Measurements from ENCODE around the gene TEX54. TPM values are rescaled to one million over a fixed set of nuclear protein-coding genes. Genes with fewer than 3 reads are reported as not detected.

TEX54 gene
- total and polyA plus RNA-seq, 4 experiments from 2014 or later = 1.3 to 1.9 TPM; not detected in 2

- intact Hi-C loops (cut with micrococcal nuclease) = loop anchor here (1.0 to 10.0 kb wide), 10 partner anchors 13 to 301 kb away; partner anchors contain the start of genes HNRNPUL2, NXF1, STX5 and TEX54
- Histone ChIP-seq H3K4me1 (ENCODE audit: insufficient read depth, low read length) (peaks cover 57% of the 10 kb centered on the region), H3K27ac (ENCODE audit: low read depth, low read length) (peak overlapping the region; percentile 78), H3K9me3 (ENCODE audit: control insufficient read depth in 1 of 2, low read length in 2 of 2) (no peaks in the 10 kb centered on the region), H3K27me3 (ENCODE audit: insufficient read depth, low read length) (no peaks in the 10 kb centered on the region), H3K36me3 (ENCODE audit: insufficient read depth, low read length) (peaks cover 33% of the 10 kb centered on the region), H3K4me3 (ENCODE audit: low read length in 2 of 2) (peak overlapping the region; percentile 89 to 91)
- Mint-ChIP-seq H3K4me3 (peak overlapping the region; percentile 95 to 99 (median 96)), H3K36me3 (peaks cover 33 to 50% of the 10 kb centered on the region in 2 donors), H3K27ac (peak overlapping the region; percentile 93 to 98 (median 95)), H3K27me3 (no peaks in the 10 kb centered on the region), H3K4me1 (peaks cover 41 to 67% (median 55%) of the 10 kb centered on the region in 4 donors), H3K9me3 (peaks cover 0 to 8% (median 0%) of the 10 kb centered on the region in 8 donors)
- POLR2A ChIA-PET (ENCODE audit: partially characterized antibody) = interaction anchor here (0.6 to 10.3 kb wide), 57 partner anchors 8 to 1889 kb away, joined by 3 to 667 read pairs (median 5); partner anchors contain the start of genes AHNAK, B3GAT3, BSCL2 and C11orf98
- DNase-seq = peak; percentile 98 to 99 (median 99)
- CTCF ChIA-PET (ENCODE audit: partially characterized antibody) = interaction anchor here (0.6 to 5.2 kb wide), 13 partner anchors 10 to 180 kb away, joined by 3 to 72 read pairs (median 4); partner anchors contain the start of genes SLC3A2, TMEM179B, WDR74 and ZBTB3
Observed at GRCh38 chr11:62855571-62856332, 23.1 kb upstream of the TEX54 start.

- H3K4me3 Mint-ChIP-seq = peak overlapping the region; percentile 95 to 99 (median 96)
- intact Hi-C loops (cut with micrococcal nuclease) = loop anchor here (1.0 to 10.0 kb wide), 4 partner anchors 13 to 300 kb away; partner anchors contain the start of genes TMEM179B and TMEM223
- no peaks in the 10 kb centered on the region for H3K9me3 ChIP-seq (ENCODE audit: control insufficient read depth in 1 of 2, low read length in 2 of 2)
- H3K9me3 Mint-ChIP-seq = peaks cover 0 to 8% (median 0%) of the 10 kb centered on the region in 8 donors
- peak overlapping the region; percentile 78 for H3K27ac ChIP-seq (ENCODE audit: low read depth, low read length)
- ChIA-PET POLR2A (ENCODE audit: partially characterized antibody) (interaction anchor here (0.6 to 10.3 kb wide), 50 partner anchors 9 to 1890 kb away, joined by 3 to 667 read pairs (median 6); partner anchors contain the start of genes AHNAK, B3GAT3, BSCL2 and C11orf98), CTCF (ENCODE audit: partially characterized antibody) (interaction anchor here (0.6 to 5.2 kb wide), 8 partner anchors 12 to 180 kb away, joined by 3 to 72 read pairs (median 4); partner anchors contain the start of genes SLC3A2, TMEM179B and WDR74)
- H3K4me1 Mint-ChIP-seq = peaks cover 41 to 74% (median 57%) of the 10 kb centered on the region in 4 donors
- peaks cover 33% of the 10 kb centered on the region for H3K36me3 ChIP-seq (ENCODE audit: insufficient read depth, low read length)
- H3K36me3 Mint-ChIP-seq = peaks cover 33 to 50% of the 10 kb centered on the region in 2 donors
- H3K27ac Mint-ChIP-seq = peak overlapping the region; percentile 93 to 98 (median 95)
- DNase-seq = no peak
- peak overlapping the region; percentile 89 to 91 for H3K4me3 ChIP-seq (ENCODE audit: low read length in 2 of 2)
- no peaks in the 10 kb centered on the region for H3K27me3 Mint-ChIP-seq
- H3K27me3 ChIP-seq (ENCODE audit: insufficient read depth, low read length) = no peaks in the 10 kb centered on the region
- H3K4me1 ChIP-seq (ENCODE audit: insufficient read depth, low read length) = peaks cover 57% of the 10 kb centered on the region
Observed at GRCh38 chr11:62854825-62855570, 22.4 kb upstream of the TEX54 start.

GRCh38 chr11:62854013-62854824 is 21.6 kb upstream of the TEX54 start:
- H3K4me3 ChIP-seq (ENCODE audit: low read length in 2 of 2) = peak overlapping the region; percentile 89 to 91
- no peaks in the 10 kb centered on the region for H3K27me3 ChIP-seq (ENCODE audit: insufficient read depth, low read length)
- H3K9me3 ChIP-seq (ENCODE audit: control insufficient read depth in 1 of 2, low read length in 2 of 2) = no peaks in the 10 kb centered on the region
- intact Hi-C loops (cut with micrococcal nuclease) = loop anchor here (10.0 kb wide), 1 partner anchor 299 kb away; no protein-coding TSS in a partner anchor
- H3K27ac ChIP-seq (ENCODE audit: low read depth, low read length) = peak overlapping the region; percentile 78
- peak overlapping the region; percentile 89 to 98 (median 94) for H3K27ac Mint-ChIP-seq
- peaks cover 41 to 76% (median 58%) of the 10 kb centered on the region in 4 donors for H3K4me1 Mint-ChIP-seq
- DNase-seq = no peak
- H3K9me3 Mint-ChIP-seq = peaks cover 0 to 8% (median 0%) of the 10 kb centered on the region in 8 donors
- H3K27me3 Mint-ChIP-seq = no peaks in the 10 kb centered on the region
- H3K4me3 Mint-ChIP-seq = peak overlapping the region; percentile 95 to 99 (median 96)
- POLR2A ChIA-PET (ENCODE audit: partially characterized antibody) = interaction anchor here (0.6 to 10.3 kb wide), 31 partner anchors 11 to 1392 kb away, joined by 3 to 667 read pairs (median 17); partner anchors contain the start of genes AHNAK, BSCL2, C11orf98 and CSKMT
- H3K4me1 ChIP-seq (ENCODE audit: insufficient read depth, low read length) = peaks cover 57% of the 10 kb centered on the region
- H3K36me3 Mint-ChIP-seq = peaks cover 33 to 50% of the 10 kb centered on the region in 2 donors
- peaks cover 33% of the 10 kb centered on the region for H3K36me3 ChIP-seq (ENCODE audit: insufficient read depth, low read length)
- CTCF ChIA-PET (ENCODE audit: partially characterized antibody) = interaction anchor here (0.7 to 5.2 kb wide), 8 partner anchors 8 to 79 kb away, joined by 3 to 72 read pairs (median 4); partner anchors contain the start of genes SLC3A2, TMEM179B and WDR74

- Mint-ChIP-seq H3K9me3 (peaks cover 0 to 8% (median 0%) of the 10 kb centered on the region in 8 donors), H3K27ac (peak overlapping the region; percentile 84 to 97 (median 93)), H3K4me3 (peak overlapping the region; percentile 95 to 99 (median 96)), H3K36me3 (peaks cover 33 to 50% of the 10 kb centered on the region in 2 donors), H3K27me3 (no peaks in the 10 kb centered on the region), H3K4me1 (peaks cover 43 to 76% (median 59%) of the 10 kb centered on the region in 4 donors)
- Histone ChIP-seq H3K27ac (ENCODE audit: low read depth, low read length) (peak overlapping the region; percentile 78), H3K36me3 (ENCODE audit: insufficient read depth, low read length) (peaks cover 33% of the 10 kb centered on the region), H3K4me3 (ENCODE audit: low read length in 2 of 2) (peak overlapping the region; percentile 89 to 91), H3K9me3 (ENCODE audit: control insufficient read depth in 1 of 2, low read length in 2 of 2) (no peaks in the 10 kb centered on the region), H3K27me3 (ENCODE audit: insufficient read depth, low read length) (no peaks in the 10 kb centered on the region), H3K4me1 (ENCODE audit: insufficient read depth, low read length) (peaks cover 57% of the 10 kb centered on the region)
- intact Hi-C loops (cut with micrococcal nuclease) = loop anchor here (10.0 kb wide), 1 partner anchor 299 kb away; no protein-coding TSS in a partner anchor
- ChIA-PET POLR2A (ENCODE audit: partially characterized antibody) (interaction anchor here (0.6 to 10.3 kb wide), 20 partner anchors 10 to 300 kb away, joined by 3 to 667 read pairs (median 32); partner anchors contain the start of genes C11orf98, CSKMT, EEF1G and GNG3), CTCF (ENCODE audit: partially characterized antibody) (interaction anchor here (0.7 to 5.2 kb wide), 7 partner anchors 8 to 67 kb away, joined by 3 to 72 read pairs (median 4); partner anchors contain the start of genes SLC3A2, TMEM179B and WDR74)
- peak in 4 of 5 donors; percentile 34 to 75 (median 42) for DNase-seq
Observed at GRCh38 chr11:62853279-62853965, 20.8 kb upstream of the TEX54 start.

- intact Hi-C loops (cut with micrococcal nuclease) = loop anchor here (10.0 kb wide), 1 partner anchor 298 kb away; no protein-coding TSS in a partner anchor
- H3K27ac ChIP-seq (ENCODE audit: low read depth, low read length) = peak overlapping the region; percentile 78
- peaks cover 33% of the 10 kb centered on the region for H3K36me3 ChIP-seq (ENCODE audit: insufficient read depth, low read length)
- H3K4me3 Mint-ChIP-seq = peak overlapping the region in 6 of 8 donors; percentile 95 to 99 (median 96)
- H3K4me3 ChIP-seq (ENCODE audit: low read length in 2 of 2) = no peak overlapping the region
- H3K27me3 ChIP-seq (ENCODE audit: insufficient read depth, low read length) = no peaks in the 10 kb centered on the region
- DNase-seq = no peak
- peaks cover 33 to 50% of the 10 kb centered on the region in 2 donors for H3K36me3 Mint-ChIP-seq
- no peaks in the 10 kb centered on the region for H3K9me3 ChIP-seq (ENCODE audit: control insufficient read depth in 1 of 2, low read length in 2 of 2)
- CTCF ChIA-PET (ENCODE audit: partially characterized antibody) = no interaction called here
- POLR2A ChIA-PET (ENCODE audit: partially characterized antibody) = interaction anchor here (1.4 to 10.3 kb wide), 11 partner anchors 9 to 300 kb away, joined by 3 to 667 read pairs (median 24); partner anchors contain the start of genes EEF1G, GNG3, LBHD1 and MTA2
- peaks cover 0 to 8% (median 0%) of the 10 kb centered on the region in 8 donors for H3K9me3 Mint-ChIP-seq
- H3K4me1 Mint-ChIP-seq = peaks cover 41 to 71% (median 56%) of the 10 kb centered on the region in 4 donors
- peaks cover 56% of the 10 kb centered on the region for H3K4me1 ChIP-seq (ENCODE audit: insufficient read depth, low read length)
- peak overlapping the region; percentile 48 to 97 (median 93) for H3K27ac Mint-ChIP-seq
- no peaks in the 10 kb centered on the region for H3K27me3 Mint-ChIP-seq
Observed at GRCh38 chr11:62852523-62853188, 20.0 kb upstream of the TEX54 start.
